Mesenchymal stem cell (in vitro differentiated cells and primary cell): Measurements from ENCODE around the gene TRH.

Experiments used
- DNase-seq: peaks from one replicate; pipeline ENCODE4 v3.0.0-alpha.2; 2013
- H2AFZ ChIP-seq: one replicate; pipeline ENCODE4 v1.6.1; 2013; ENCODE audit warnings: low read depth, mild to moderate bottlenecking, control low read depth, inconsistent platforms, low read length, moderate library complexity
- H2AK5ac ChIP-seq: 2 replicates; pipeline ENCODE4 v1.6.1; 2013; ENCODE audit warnings: low read length, moderate library complexity, mild to moderate bottlenecking, inconsistent platforms; ENCODE audit not compliant: severe bottlenecking
- H2BK120ac ChIP-seq: one replicate; pipeline ENCODE4 v1.6.1; 2013; ENCODE audit warnings: low read depth, mild to moderate bottlenecking, inconsistent platforms, low read length, moderate library complexity
- H2BK12ac ChIP-seq, 2 experiments: one replicate each; pipeline ENCODE4 v1.6.1; 2013; ENCODE audit warnings: inconsistent platforms in 2 of 2, low read length in 2 of 2, mild to moderate bottlenecking in 2 of 2, moderate library complexity in 2 of 2, control low read depth in 1 of 2
- H2BK15ac ChIP-seq: one replicate; pipeline ENCODE4 v1.6.1; 2013; ENCODE audit warnings: mild to moderate bottlenecking, low read depth, inconsistent platforms; ENCODE audit not compliant: poor library complexity, severe bottlenecking
- H2BK5ac ChIP-seq: 2 replicates; pipeline ENCODE4 v1.6.1; 2013; ENCODE audit warnings: low read depth, mild to moderate bottlenecking, low read length, control low read depth, inconsistent platforms; ENCODE audit not compliant: poor library complexity, severe bottlenecking
- H3K14ac ChIP-seq, 2 experiments: one replicate each; pipeline ENCODE4 v1.6.1; 2013; ENCODE audit warnings: inconsistent platforms in 2 of 2, low read length in 2 of 2, control low read depth in 1 of 2, mild to moderate bottlenecking in 1 of 2, moderate library complexity in 1 of 2
- H3K18ac ChIP-seq, 2 experiments: one replicate each; pipeline ENCODE4 v1.6.1; 2013; ENCODE audit warnings: inconsistent platforms in 2 of 2, low read length in 2 of 2, control low read depth in 1 of 2, low read depth in 1 of 2, mild to moderate bottlenecking in 1 of 2
- H3K23ac ChIP-seq, 2 experiments: one replicate each; pipeline ENCODE4 v1.6.1; 2013; ENCODE audit warnings: inconsistent platforms in 2 of 2, low read length in 2 of 2, mild to moderate bottlenecking in 2 of 2, moderate library complexity in 2 of 2, control low read depth in 1 of 2
- H3K27ac ChIP-seq: 2 replicates; pipeline ENCODE4 v1.5.1; 2013; ENCODE audit warnings: mild to moderate bottlenecking, moderate library complexity, low read length, control low read depth, inconsistent platforms; ENCODE audit not compliant: poor library complexity, severe bottlenecking
- H3K27me3 ChIP-seq, 2 experiments: 2 replicates each; pipeline versions ENCODE4 v1.6.1 to v1.7.0; 2013; ENCODE audit warnings: low read length in 2 of 2, mild to moderate bottlenecking in 2 of 2, moderate library complexity in 2 of 2, control low read depth in 1 of 2, inconsistent platforms in 1 of 2; ENCODE audit not compliant: control insufficient read depth in 1 of 2, insufficient read depth in 1 of 2
- H3K36me3 ChIP-seq, 2 experiments: 2 replicates each; pipeline versions ENCODE4 v1.6.1 to v1.7.0; 2013; ENCODE audit warnings: low read length in 2 of 2, control low read depth in 1 of 2, inconsistent platforms in 1 of 2, low read depth in 1 of 2, mild to moderate bottlenecking in 1 of 2; ENCODE audit not compliant: insufficient read depth in 2 of 2, control insufficient read depth in 1 of 2
- H3K4ac ChIP-seq, 2 experiments: one replicate each; pipeline ENCODE4 v1.6.1; 2013; ENCODE audit warnings: inconsistent platforms in 2 of 2, low read length in 2 of 2, mild to moderate bottlenecking in 2 of 2, moderate library complexity in 2 of 2, control low read depth in 1 of 2, low read depth in 1 of 2
- H3K4me1 ChIP-seq: 2 replicates; pipeline ENCODE4 v1.6.1; 2013; ENCODE audit warnings: low read depth, low read length, control low read depth; ENCODE audit not compliant: control insufficient read depth, insufficient read depth
- H3K4me2 ChIP-seq: 2 replicates; pipeline ENCODE4 v1.6.1; 2013; ENCODE audit warnings: low read length, mild to moderate bottlenecking, inconsistent platforms; ENCODE audit not compliant: poor library complexity, severe bottlenecking
- H3K4me3 ChIP-seq, 2 experiments: 2 replicates each; pipeline versions ENCODE4 v1.5.1 to v1.7.0; 2013; ENCODE audit warnings: low read length in 2 of 2, mild to moderate bottlenecking in 2 of 2, control low read depth in 1 of 2, low read depth in 1 of 2; ENCODE audit not compliant: insufficient read depth in 1 of 2
- H3K79me1 ChIP-seq: replicated peaks from 2 replicates; pipeline ENCODE4 v1.6.1; 2013; ENCODE audit warnings: mild to moderate bottlenecking, control low read depth, low read length, inconsistent platforms; ENCODE audit not compliant: poor library complexity, severe bottlenecking
- H3K9ac ChIP-seq: 2 replicates; pipeline ENCODE4 v1.7.0; 2013; ENCODE audit warnings: mild to moderate bottlenecking, low read length, moderate library complexity
- H3K9me3 ChIP-seq: 2 replicates; pipeline ENCODE4 v1.7.0; 2013; ENCODE audit warnings: mild to moderate bottlenecking, low read length; ENCODE audit not compliant: control insufficient read depth
- H4K8ac ChIP-seq: one replicate; pipeline ENCODE4 v1.6.1; 2013; ENCODE audit warnings: inconsistent platforms, mild to moderate bottlenecking, low read length, moderate library complexity
- H4K91ac ChIP-seq: one replicate; pipeline ENCODE4 v1.6.1; 2013; ENCODE audit warnings: mild to moderate bottlenecking, low read length, inconsistent platforms
- WGBS: methylation state at CpG from one replicate; pipeline ENCODE4 v1.1.7; 2013; ENCODE audit warnings: mixed read lengths; 5-methylcytosine and 5-hydroxymethylcytosine counted together

The TRH gene

GRCh38 chr3:129971351-129972052 lies 3.0 kb upstream of the TRH start:
- no peak overlapping the region for H2BK12ac ChIP-seq
- H3K4ac ChIP-seq = no peak overlapping the region
- no peak overlapping the region for H2AK5ac ChIP-seq
- peaks cover 16% of the 10 kb centered on the region for H3K4me1 ChIP-seq
- H4K8ac ChIP-seq = no peak overlapping the region
- no peak overlapping the region for H3K27ac ChIP-seq
- H2BK15ac ChIP-seq = no peak overlapping the region
- no peak overlapping the region for H2BK120ac ChIP-seq
- H3K9me3 ChIP-seq = no peaks in the 10 kb centered on the region
- H3K4me2 ChIP-seq = no peak overlapping the region
- H3K79me1 ChIP-seq = no peaks in the 10 kb centered on the region
- H3K4me3 ChIP-seq = no peak overlapping the region
- no peak for DNase-seq
- H3K23ac ChIP-seq = no peak overlapping the region
- no peak overlapping the region for H2AFZ ChIP-seq
- no peak overlapping the region for H3K9ac ChIP-seq
- WGBS = 14% methylated on average over 6 of the region's 8 CpGs
- H4K91ac ChIP-seq = no peak overlapping the region
- peaks cover 60 to 86% of the 10 kb centered on the region in 2 experiments for H3K27me3 ChIP-seq
- H3K36me3 ChIP-seq = no peaks in the 10 kb centered on the region
- H2BK5ac ChIP-seq = no peak overlapping the region
- no peak overlapping the region for H3K18ac ChIP-seq
- no peak overlapping the region for H3K14ac ChIP-seq

GRCh38 chr3:129972301-129972700 lies 2.2 kb upstream of the TRH start:
- peaks cover 60 to 86% of the 10 kb centered on the region in 2 experiments for H3K27me3 ChIP-seq
- H2BK120ac ChIP-seq = no peak overlapping the region
- H3K4ac ChIP-seq = no peak overlapping the region
- H2BK12ac ChIP-seq = no peak overlapping the region
- H2BK5ac ChIP-seq = no peak overlapping the region
- no peak overlapping the region for H3K18ac ChIP-seq
- no peak overlapping the region for H3K23ac ChIP-seq
- no peak overlapping the region for H4K8ac ChIP-seq
- H2BK15ac ChIP-seq = no peak overlapping the region
- no peaks in the 10 kb centered on the region for H3K9me3 ChIP-seq
- H2AFZ ChIP-seq = no peak overlapping the region
- H3K4me2 ChIP-seq = no peak overlapping the region
- H4K91ac ChIP-seq = no peak overlapping the region
- H3K36me3 ChIP-seq = no peaks in the 10 kb centered on the region
- 71% methylated on average over 1 of the region's 2 CpGs for WGBS
- no peak for DNase-seq
- peaks cover 16% of the 10 kb centered on the region for H3K4me1 ChIP-seq
- no peak overlapping the region for H3K27ac ChIP-seq
- no peak overlapping the region for H3K14ac ChIP-seq
- no peaks in the 10 kb centered on the region for H3K79me1 ChIP-seq
- no peak overlapping the region for H3K4me3 ChIP-seq
- H3K9ac ChIP-seq = no peak overlapping the region
- H2AK5ac ChIP-seq = no peak overlapping the region

- no peak overlapping the region for H4K8ac ChIP-seq
- H3K79me1 ChIP-seq = no peaks in the 10 kb centered on the region
- no peaks in the 10 kb centered on the region for H3K36me3 ChIP-seq
- no peak overlapping the region for H2BK12ac ChIP-seq
- no peak overlapping the region for H3K4me3 ChIP-seq
- no peak overlapping the region for H3K14ac ChIP-seq
- H2BK15ac ChIP-seq = no peak overlapping the region
- no peak overlapping the region for H2AFZ ChIP-seq
- H3K4ac ChIP-seq = no peak overlapping the region
- no peak overlapping the region for H4K91ac ChIP-seq
- H3K27ac ChIP-seq = no peak overlapping the region
- H2BK5ac ChIP-seq = no peak overlapping the region
- H3K27me3 ChIP-seq = peaks cover 72 to 83% of the 10 kb centered on the region in 2 experiments
- peaks cover 16% of the 10 kb centered on the region for H3K4me1 ChIP-seq
- H3K23ac ChIP-seq = no peak overlapping the region
- peak overlapping the region; percentile 49 for H3K4me2 ChIP-seq
- H2BK120ac ChIP-seq = no peak overlapping the region
- H3K18ac ChIP-seq = no peak overlapping the region
- WGBS = 16% methylated on average over 39 of the region's 39 CpGs
- H3K9ac ChIP-seq = no peak overlapping the region
- no peak overlapping the region for H2AK5ac ChIP-seq
- no peaks in the 10 kb centered on the region for H3K9me3 ChIP-seq
- DNase-seq = no peak
These were observed 512 bp upstream of the TRH start for GRCh38 chr3:129973853-129974563.

GRCh38 chr3:129974833-129975704 lies 549 bp downstream of the TRH start:
- Histone ChIP-seq H3K23ac (no peak overlapping the region), H3K14ac (no peak overlapping the region), H3K27ac (no peak overlapping the region), H3K4ac (no peak overlapping the region), H2BK12ac (no peak overlapping the region), H3K9me3 (no peaks in the 10 kb centered on the region), H4K91ac (no peak overlapping the region), H2BK5ac (no peak overlapping the region), H3K79me1 (no peaks in the 10 kb centered on the region), H3K36me3 (no peaks in the 10 kb centered on the region), H3K27me3 (peaks cover 82 to 87% of the 10 kb centered on the region in 2 experiments), H2AFZ (no peak overlapping the region), H3K9ac (peak overlapping the region; percentile 2), H3K4me1 (peaks cover 16% of the 10 kb centered on the region), H2BK15ac (no peak overlapping the region), H2AK5ac (no peak overlapping the region), H3K4me2 (peak overlapping the region; percentile 49), H3K4me3 (peak overlapping the region in 1 of 2 experiments; percentile 66), H4K8ac (no peak overlapping the region), H3K18ac (no peak overlapping the region), H2BK120ac (no peak overlapping the region)
- WGBS = 7% methylated on average over 69 of the region's 71 CpGs
- DNase-seq = no peak
